Epithelial cell of esophagus (primary cell): ENCODE data around the gene ZNF559.

Source experiments
- DNase-seq: peaks from one replicate; pipeline ENCODE4 v3.0.0; 2010; ENCODE audit warnings: low read depth
- H3K4me3 ChIP-seq: 2 replicates; pipeline ENCODE4 v1.5.1; 2011; ENCODE audit warnings: mild to moderate bottlenecking, low read length, control low read depth
- CTCF ChIP-seq: IDR thresholded peaks from 2 replicates; pipeline ENCODE4 v1.5.1; 2011; ENCODE audit warnings: low read depth, mild to moderate bottlenecking, low read length, control low read depth, inconsistent platforms; ENCODE audit not compliant: insufficient read depth; ENCODE audit errors: missing control alignments

Gene ZNF559

GRCh38 chr19:9329999-9330398 lies 6.0 kb downstream of the ZNF559 start:
- no peak overlapping the region for H3K4me3 ChIP-seq
- no peak for TF ChIP-seq CTCF
- no peak for DNase-seq

- H3K4me3 ChIP-seq: no peak overlapping the region
- no peak for TF ChIP-seq CTCF
- DNase-seq: no peak
These were observed 18.8 kb downstream of the ZNF559 start for GRCh38 chr19:9342610-9343304.

- no peak overlapping the region for H3K4me3 ChIP-seq
- DNase-seq: no peak
- no peak for TF ChIP-seq CTCF
These were observed 21.0 kb downstream of the ZNF559 start for GRCh38 chr19:9345005-9345404.

- no peak for TF ChIP-seq CTCF
- no peak for DNase-seq
- H3K4me3 ChIP-seq: no peak overlapping the region
These were observed 24.3 kb downstream of the ZNF559 start for GRCh38 chr19:9348253-9348652.

- no peak for DNase-seq
These were observed 24.7 kb downstream of the ZNF559 start for GRCh38 chr19:9348671-9349070.

GRCh38 chr19:9352505-9352904 lies 28.5 kb downstream of the ZNF559 start:
- TF ChIP-seq CTCF: no peak
- no peak overlapping the region for H3K4me3 ChIP-seq
- no peak for DNase-seq

More at GRCh38 chr19:9348671-9349070, 24.7 kb downstream of the ZNF559 start:
- no peak for TF ChIP-seq CTCF
- H3K4me3 ChIP-seq: no peak overlapping the region

- DNase-seq: no peak
- no peak for TF ChIP-seq CTCF
- H3K4me3 ChIP-seq: no peak overlapping the region
These were observed 29.0 kb downstream of the ZNF559 start for GRCh38 chr19:9353011-9353410.
